ENCODE data around the gene ABCC11.

- no peak for TF ChIP-seq CTCF (IDR thresholded peaks at IDR 0.05 in 4 of 5, conservative IDR thresholded peaks at IDR 0.05 in 1 of 5)
- no peak for TF ChIP-seq POLR2A (IDR thresholded peaks at IDR 0.05)
Observed at GRCh38 chr16:48121276-48121675, 126.1 kb downstream of the ABCC11 start.

All from gastrocnemius medialis (tissue), 4 donors.